Thoracic aorta endothelial cell (primary cell): ENCODE measurements around the gene FAM216B. TPM values are rescaled to one million over a fixed set of nuclear protein-coding genes. Genes with fewer than 3 reads are reported as not detected.

Experiments used
- total RNA-seq: library from RNA; depleted of rRNA; stranded (reverse); fragments of >200 nt; gene quantifications from 2 replicates; pipeline ENCODE4 v1.2.3, GENCODE V29; 2012

Gene FAM216B
- not detected in 2 replicates for total RNA-seq

DNA sequence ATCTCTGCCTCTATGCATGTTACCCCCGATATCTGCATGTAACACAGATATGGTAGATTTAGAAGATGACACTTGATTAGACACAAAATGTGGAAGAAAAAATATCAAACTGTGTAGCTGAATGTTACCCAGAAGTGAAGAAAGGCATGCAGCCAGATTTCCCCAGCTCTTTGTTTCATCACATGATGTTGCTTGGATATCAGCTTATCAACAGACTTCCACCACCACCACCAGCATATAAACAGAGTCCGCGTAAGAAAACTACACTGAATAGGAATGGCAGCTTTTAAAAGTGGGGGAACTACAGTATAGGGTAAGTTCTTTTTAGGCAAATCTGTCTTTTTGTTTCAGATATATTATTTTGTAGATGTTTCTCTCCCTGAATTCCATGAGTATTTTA lies at the start of gene FAM216B:
FAM216B (plus strand) TSS at position 233 of the 400 bp plus-strand sequence. CDS start 2,484 bp downstream, outside the sequence.

Other genes with a start within 250 kb of the FAM216B start
- gene TNFSF11, start 207.4 kb upstream of the FAM216B start, total RNA-seq, result not detected in 2 replicates
- 0.50 and 2.3 TPM in 2 replicates for gene EPSTI1, start 210.7 kb downstream of the FAM216B start, total RNA-seq
- gene DNAJC15, start 242.0 kb downstream of the FAM216B start, total RNA-seq, result 15.7 and 21.8 TPM in 2 replicates